ENCODE results near the gene LMTK3. TPM values are rescaled to one million over a fixed set of nuclear protein-coding genes. Genes with fewer than 3 reads are reported as not detected.
"Not testable (repeated sequence)": the region's sequence is repeated elsewhere in the genome, so short reads cannot be mapped to it uniquely, and the experiment has no call there.

LMTK3 gene
- polyA plus RNA-seq, 1 donor (not counting 4 experiments of a cell fraction or from before 2014, with no cell fraction given) = 0.51 TPM

- FAIRE-seq = no peak
These were observed 12.6 kb upstream of the LMTK3 start for GRCh38 chr19:48524221-48524620.

GRCh38 chr19:48520134-48520533, 8.5 kb upstream of the LMTK3 start:
- H3K4me3 ChIP-seq (ENCODE audit: control insufficient read depth in 2 of 3, extremely low read depth in 1 of 3, insufficient read depth in 2 of 3, low read depth in 1 of 3, low read length in 3 of 3) = no peak overlapping the region
- dilution Hi-C loops (cut with MboI; ENCODE audit: extremely low pct_ligation_motif_present, low sequenced_read_pairs) = no loop called here
- no peaks in the 10 kb centered on the region for H3K4me1 ChIP-seq (ENCODE audit: control insufficient read depth, extremely low read depth, insufficient read depth, low read length)
- TF ChIP-seq EZH2 (IDR thresholded peaks at IDR 0.05; ENCODE audit: low read length) (no peak), CTCF (optimal IDR thresholded peaks at IDR 0.05 in 1 of 3, IDR thresholded peaks at IDR 0.05 in 1 of 3, conservative IDR thresholded peaks at IDR 0.05 in 1 of 3; ENCODE audit: extremely low read depth in 1 of 3, insufficient read depth in 2 of 3, low read length in 3 of 3) (no peak)
- no peak overlapping the region for H3K27ac ChIP-seq (ENCODE audit: control insufficient read depth, insufficient read depth, low read length)
- FAIRE-seq (no peak), DNase-seq (ENCODE audit: low read depth, low spot score) (no peak)
- no peak overlapping the region for H3K9ac ChIP-seq (ENCODE audit: control insufficient read depth, extremely low read depth, insufficient read depth, low read length)
- H4K20me1 ChIP-seq (ENCODE audit: control insufficient read depth, extremely low read depth, insufficient read depth, low read length) = no peaks in the 10 kb centered on the region
- H3K27me3 ChIP-seq (ENCODE audit: control insufficient read depth, extremely low read depth, insufficient read depth, low read length) = no peaks in the 10 kb centered on the region
- H3K79me2 ChIP-seq (ENCODE audit: control insufficient read depth, insufficient read depth, low read length) = no peaks in the 10 kb centered on the region
- no peak overlapping the region for H3K4me2 ChIP-seq (ENCODE audit: control insufficient read depth, extremely low read depth, insufficient read depth, low read depth, low read length)
- H3K9me3 ChIP-seq (ENCODE audit: control insufficient read depth, low read depth, low read length) = no peaks in the 10 kb centered on the region
- H3K9me1 ChIP-seq (ENCODE audit: control insufficient read depth, extremely low read depth, insufficient read depth, low read length) = no peaks in the 10 kb centered on the region
- H3K36me3 ChIP-seq (ENCODE audit: control insufficient read depth in 2 of 2, extremely low read depth in 1 of 2, insufficient read depth in 2 of 2, low read length in 2 of 2) = no peaks in the 10 kb centered on the region
- H2AFZ ChIP-seq (ENCODE audit: control insufficient read depth, low read length) = no peak overlapping the region

More at GRCh38 chr19:48524221-48524620, 12.6 kb upstream of the LMTK3 start:
- H3K4me1 ChIP-seq (ENCODE audit: control insufficient read depth, extremely low read depth, insufficient read depth, low read length) = no peaks in the 10 kb centered on the region
- H3K36me3 ChIP-seq (ENCODE audit: control insufficient read depth in 2 of 2, extremely low read depth in 1 of 2, insufficient read depth in 2 of 2, low read length in 2 of 2) = no peaks in the 10 kb centered on the region
- H3K4me2 ChIP-seq (ENCODE audit: control insufficient read depth, extremely low read depth, insufficient read depth, low read depth, low read length) = no peak overlapping the region
- H3K27me3 ChIP-seq (ENCODE audit: control insufficient read depth, extremely low read depth, insufficient read depth, low read length) = no peaks in the 10 kb centered on the region
- H3K9ac ChIP-seq (ENCODE audit: control insufficient read depth, extremely low read depth, insufficient read depth, low read length) = no peak overlapping the region
- no peaks in the 10 kb centered on the region for H3K9me1 ChIP-seq (ENCODE audit: control insufficient read depth, extremely low read depth, insufficient read depth, low read length)
- DNase-seq (ENCODE audit: low read depth, low spot score) = no peak
- H3K79me2 ChIP-seq (ENCODE audit: control insufficient read depth, insufficient read depth, low read length) = no peaks in the 10 kb centered on the region
- no peak overlapping the region for H3K27ac ChIP-seq (ENCODE audit: control insufficient read depth, insufficient read depth, low read length)
- TF ChIP-seq CTCF (optimal IDR thresholded peaks at IDR 0.05 in 1 of 3, IDR thresholded peaks at IDR 0.05 in 1 of 3, conservative IDR thresholded peaks at IDR 0.05 in 1 of 3; ENCODE audit: extremely low read depth in 1 of 3, insufficient read depth in 2 of 3, low read length in 3 of 3) = no peak
- TF ChIP-seq EZH2 (IDR thresholded peaks at IDR 0.05; ENCODE audit: low read length) = no peak
- dilution Hi-C loops (cut with MboI; ENCODE audit: extremely low pct_ligation_motif_present, low sequenced_read_pairs) = no loop called here
- H3K4me3 ChIP-seq (ENCODE audit: control insufficient read depth in 2 of 3, extremely low read depth in 1 of 3, insufficient read depth in 2 of 3, low read depth in 1 of 3, low read length in 3 of 3) = no peak overlapping the region
- no peak overlapping the region for H2AFZ ChIP-seq (ENCODE audit: control insufficient read depth, low read length)
- no peaks in the 10 kb centered on the region for H4K20me1 ChIP-seq (ENCODE audit: control insufficient read depth, extremely low read depth, insufficient read depth, low read length)
- no peaks in the 10 kb centered on the region for H3K9me3 ChIP-seq (ENCODE audit: control insufficient read depth, low read depth, low read length)

GRCh38 chr19:48519426-48519825, 7.8 kb upstream of the LMTK3 start:
- H3K9me3 ChIP-seq (ENCODE audit: control insufficient read depth, low read depth, low read length); H3K9me1 ChIP-seq (ENCODE audit: control insufficient read depth, extremely low read depth, insufficient read depth, low read length); H3K4me1 ChIP-seq (ENCODE audit: control insufficient read depth, extremely low read depth, insufficient read depth, low read length); H3K27ac ChIP-seq (ENCODE audit: control insufficient read depth, insufficient read depth, low read length); dilution Hi-C loops (cut with MboI; ENCODE audit: extremely low pct_ligation_motif_present, low sequenced_read_pairs); H3K9ac ChIP-seq (ENCODE audit: control insufficient read depth, extremely low read depth, insufficient read depth, low read length); H3K36me3 ChIP-seq (ENCODE audit: control insufficient read depth in 2 of 2, extremely low read depth in 1 of 2, insufficient read depth in 2 of 2, low read length in 2 of 2); H2AFZ ChIP-seq (ENCODE audit: control insufficient read depth, low read length); H3K4me2 ChIP-seq (ENCODE audit: control insufficient read depth, extremely low read depth, insufficient read depth, low read depth, low read length); H3K27me3 ChIP-seq (ENCODE audit: control insufficient read depth, extremely low read depth, insufficient read depth, low read length); H4K20me1 ChIP-seq (ENCODE audit: control insufficient read depth, extremely low read depth, insufficient read depth, low read length); DNase-seq (ENCODE audit: low read depth, low spot score); H3K79me2 ChIP-seq (ENCODE audit: control insufficient read depth, insufficient read depth, low read length); H3K4me3 ChIP-seq (ENCODE audit: control insufficient read depth in 2 of 3, extremely low read depth in 1 of 3, insufficient read depth in 2 of 3, low read depth in 1 of 3, low read length in 3 of 3); FAIRE-seq: not testable (repeated sequence)

Measured in keratinocyte (primary cell).